MM.1S (cell line): ENCODE data around the gene SLC11A2.

Source experiments
- CTCF ChIP-seq: fragments of 300-600 bp; sonication (generic); IDR thresholded peaks from 2 replicates; pipeline ENCODE4 v1.5.1; 2016; ENCODE audit warnings: antibody characterized with exemption, low read length, mixed read lengths
- EZH2 ChIP-seq: fragments of 300-600 bp; sonication (generic); optimal IDR thresholded peaks from 2 replicates; pipeline ENCODE3; 2017; ENCODE audit warnings: low read depth, mild to moderate bottlenecking, antibody characterized with exemption, low read length, mixed read lengths
- EZH2phosphoT487 ChIP-seq: fragments of 300-600 bp; sonication (generic); IDR thresholded peaks from 2 replicates; pipeline ENCODE4 v1.6.1; 2018; ENCODE audit warnings: antibody characterized with exemption, low read length

- TF ChIP-seq CTCF, result no peak
- no peak for TF ChIP-seq EZH2
- TF ChIP-seq EZH2phosphoT487, result no peak
These were observed 91.8 kb downstream of the SLC11A2 start for GRCh38 chr12:50934371-50934851.
